ENCODE results near the gene ALPK3. TPM values are rescaled to one million over a fixed set of nuclear protein-coding genes. Genes with fewer than 3 reads are reported as not detected.

The ALPK3 gene
- total and polyA plus RNA-seq, 2 donors from 2014 or later, result 3.1 to 20.2 TPM

- no peak overlapping the region for H3K9ac ChIP-seq (ENCODE audit: low read length in 3 of 3)
- H3K4me1 ChIP-seq (ENCODE audit: control insufficient read depth in 2 of 3, insufficient read depth in 2 of 3, low read depth in 1 of 3, low read length in 3 of 3), result no peaks in the 10 kb centered on the region
- no peaks in the 10 kb centered on the region for H3K9me3 ChIP-seq (ENCODE audit: control insufficient read depth in 2 of 3, insufficient read depth in 1 of 3, low read length in 3 of 3)
- no peaks in the 10 kb centered on the region for H3K27me3 ChIP-seq (ENCODE audit: control insufficient read depth, insufficient read depth, low read length)
- DNase-seq (no peak), FAIRE-seq (no peak)
- no peak overlapping the region for H3K4me3 ChIP-seq (ENCODE audit: low read length in 3 of 3)
- no peak for TF ChIP-seq CTCF (IDR thresholded peaks at IDR 0.05; ENCODE audit: borderline replicate concordance, extremely low read depth, insufficient read depth)
- no peak overlapping the region for H3K27ac ChIP-seq (ENCODE audit: low read depth in 2 of 2, low read length in 2 of 2)
- intact Hi-C loops (cut with DNase I), result no loop called here
- H3K36me3 ChIP-seq (ENCODE audit: control insufficient read depth in 2 of 3, insufficient read depth in 3 of 3, low read length in 3 of 3), result peaks cover 0 to 2% (median 0%) of the 10 kb centered on the region in 3 donors
Observed at GRCh38 chr15:84862214-84862975, 45.2 kb downstream of the ALPK3 start.

DNA sequence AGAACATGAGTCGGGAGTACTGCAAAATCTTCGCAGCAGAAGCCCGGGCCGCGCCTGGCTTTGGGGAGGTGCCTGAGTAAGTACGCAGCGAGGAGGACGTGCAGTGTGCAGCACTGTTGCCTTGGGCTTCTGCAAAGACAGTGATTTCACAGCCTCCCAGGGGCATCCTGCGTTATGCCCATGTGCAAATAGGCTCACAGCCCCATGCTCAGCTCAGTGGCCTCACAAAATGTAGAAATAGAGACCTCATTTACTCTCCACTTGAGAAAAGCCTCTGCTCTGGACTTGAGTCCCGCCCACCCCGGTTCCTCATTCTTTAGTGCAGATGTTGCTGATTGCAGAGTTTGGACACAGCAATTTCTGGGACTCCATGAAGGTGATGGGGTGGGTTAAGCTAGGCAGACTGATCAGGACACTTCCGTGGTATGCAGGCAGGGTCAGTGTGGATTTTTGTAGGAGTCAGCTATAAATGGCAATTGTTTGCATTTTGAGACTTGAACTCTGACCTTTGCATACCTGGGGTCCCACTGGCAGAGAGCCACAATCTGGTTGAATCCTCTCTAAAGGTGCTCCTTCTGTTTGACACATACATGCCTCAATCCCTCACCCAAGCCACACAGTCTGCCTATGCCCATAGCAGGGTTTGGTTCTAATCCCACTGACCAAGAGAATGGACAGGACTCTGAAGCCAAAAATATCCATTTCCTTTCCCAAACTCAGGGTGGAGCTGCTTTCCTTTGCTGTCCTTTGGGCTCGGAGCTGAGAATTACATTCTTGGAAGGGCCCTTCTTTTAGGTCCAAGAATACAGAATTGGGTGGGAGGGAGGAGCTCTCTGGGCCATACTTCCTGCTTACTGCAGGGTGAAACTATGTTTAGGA is 46.6 kb downstream of the ALPK3 start:
- no peak overlapping the region for H3K4me3 ChIP-seq (ENCODE audit: low read length in 3 of 3)
- TF ChIP-seq CTCF (IDR thresholded peaks at IDR 0.05; ENCODE audit: borderline replicate concordance, extremely low read depth, insufficient read depth), result peak; percentile 3
- H3K36me3 ChIP-seq (ENCODE audit: control insufficient read depth in 2 of 3, insufficient read depth in 3 of 3, low read length in 3 of 3), result peaks cover 0 to 2% (median 0%) of the 10 kb centered on the region in 3 donors
- H3K9me3 ChIP-seq (ENCODE audit: control insufficient read depth in 2 of 3, insufficient read depth in 1 of 3, low read length in 3 of 3), result no peaks in the 10 kb centered on the region
- H3K27ac ChIP-seq (ENCODE audit: low read depth in 2 of 2, low read length in 2 of 2), result no peak overlapping the region
- H3K27me3 ChIP-seq (ENCODE audit: control insufficient read depth, insufficient read depth, low read length), result no peaks in the 10 kb centered on the region
- no peak for FAIRE-seq
- H3K4me1 ChIP-seq (ENCODE audit: control insufficient read depth in 2 of 3, insufficient read depth in 2 of 3, low read depth in 1 of 3, low read length in 3 of 3), result no peaks in the 10 kb centered on the region
- intact Hi-C loops (cut with DNase I), result no loop called here
- peak in 1 of 5 donors; percentile 16 for DNase-seq
- H3K9ac ChIP-seq (ENCODE audit: low read length in 3 of 3), result no peak overlapping the region

- no peak for TF ChIP-seq CTCF (IDR thresholded peaks at IDR 0.05; ENCODE audit: borderline replicate concordance, extremely low read depth, insufficient read depth)
- no peaks in the 10 kb centered on the region for H3K27me3 ChIP-seq (ENCODE audit: control insufficient read depth, insufficient read depth, low read length)
- intact Hi-C loops (cut with DNase I), result no loop called here
- peaks cover 0 to 2% (median 0%) of the 10 kb centered on the region in 3 donors for H3K36me3 ChIP-seq (ENCODE audit: control insufficient read depth in 2 of 3, insufficient read depth in 3 of 3, low read length in 3 of 3)
- DNase-seq (no peak), FAIRE-seq (no peak)
- H3K4me3 ChIP-seq (ENCODE audit: low read length in 3 of 3), result no peak overlapping the region
- no peaks in the 10 kb centered on the region for H3K4me1 ChIP-seq (ENCODE audit: control insufficient read depth in 2 of 3, insufficient read depth in 2 of 3, low read depth in 1 of 3, low read length in 3 of 3)
- no peaks in the 10 kb centered on the region for H3K9me3 ChIP-seq (ENCODE audit: control insufficient read depth in 2 of 3, insufficient read depth in 1 of 3, low read length in 3 of 3)
- no peak overlapping the region for H3K27ac ChIP-seq (ENCODE audit: low read depth in 2 of 2, low read length in 2 of 2)
- no peak overlapping the region for H3K9ac ChIP-seq (ENCODE audit: low read length in 3 of 3)
Observed at GRCh38 chr15:84864444-84864795, 47.3 kb downstream of the ALPK3 start.
